WERI-Rb-1 (cell line): ENCODE data around the gene UVRAG.

Experiments
- DNase-seq: peaks from one replicate; pipeline ENCODE4 v3.0.0-alpha.2; 2020
- H3K27ac ChIP-seq: fragments of 250-450 bp; sonication (Bioruptor Pico); 2 replicates; pipeline ENCODE4 v1.5.1; 2020; ENCODE audit warnings: mild to moderate bottlenecking, moderate library complexity
- H3K27me3 ChIP-seq: fragments of 250-450 bp; sonication (Bioruptor Pico); 2 replicates; pipeline ENCODE4 v1.5.1; 2021; ENCODE audit warnings: mild to moderate bottlenecking, low read depth, moderate library complexity; ENCODE audit not compliant: insufficient read depth, severe bottlenecking
- H3K36me3 ChIP-seq: fragments of 250-450 bp; sonication (Bioruptor Pico); 2 replicates; pipeline ENCODE4 v1.5.1; 2020; ENCODE audit warnings: mild to moderate bottlenecking, moderate library complexity
- H3K4me3 ChIP-seq: 2 replicates; pipeline ENCODE4 v1.5.1; 2011; ENCODE audit warnings: low read depth, mild to moderate bottlenecking, control low read depth, low read length
- H3K9me3 ChIP-seq: fragments of 250-450 bp; sonication (Bioruptor Pico); 2 replicates; pipeline ENCODE4 v1.5.1; 2021; ENCODE audit warnings: mild to moderate bottlenecking, moderate library complexity; ENCODE audit not compliant: severe bottlenecking
- CTCF ChIP-seq: IDR thresholded peaks from 2 replicates; pipeline ENCODE4 v1.5.1; 2011; ENCODE audit warnings: low read depth, mild to moderate bottlenecking, control low read depth, inconsistent platforms, low read length

Gene UVRAG

GRCh38 chr11:76047231-76047630, 232.2 kb downstream of the UVRAG start:
- no peak for TF ChIP-seq CTCF
- peaks cover 3% of the 10 kb centered on the region for H3K9me3 ChIP-seq
- H3K4me3 ChIP-seq: no peak overlapping the region
- no peak overlapping the region for H3K27ac ChIP-seq
- DNase-seq: no peak
- H3K36me3 ChIP-seq: no peaks in the 10 kb centered on the region
- no peaks in the 10 kb centered on the region for H3K27me3 ChIP-seq

GRCh38 chr11:76047766-76048165, 232.8 kb downstream of the UVRAG start:
- no peak overlapping the region for H3K27ac ChIP-seq
- peaks cover 3% of the 10 kb centered on the region for H3K9me3 ChIP-seq
- no peaks in the 10 kb centered on the region for H3K27me3 ChIP-seq
- TF ChIP-seq CTCF: no peak
- H3K4me3 ChIP-seq: no peak overlapping the region
- H3K36me3 ChIP-seq: no peaks in the 10 kb centered on the region
- no peak for DNase-seq

GRCh38 chr11:76048763-76049162, 233.8 kb downstream of the UVRAG start:
- TF ChIP-seq CTCF: no peak
- no peak overlapping the region for H3K27ac ChIP-seq
- no peak overlapping the region for H3K4me3 ChIP-seq
- H3K27me3 ChIP-seq: no peaks in the 10 kb centered on the region
- H3K9me3 ChIP-seq: peaks cover 3% of the 10 kb centered on the region
- DNase-seq: peak; percentile 26
- H3K36me3 ChIP-seq: no peaks in the 10 kb centered on the region

- no peaks in the 10 kb centered on the region for H3K27me3 ChIP-seq
- H3K27ac ChIP-seq: no peak overlapping the region
- H3K36me3 ChIP-seq: no peaks in the 10 kb centered on the region
- no peak for DNase-seq
- peaks cover 3% of the 10 kb centered on the region for H3K9me3 ChIP-seq
- H3K4me3 ChIP-seq: no peak overlapping the region
- no peak for TF ChIP-seq CTCF
These were observed 234.5 kb downstream of the UVRAG start for GRCh38 chr11:76049511-76049910.

GRCh38 chr11:76051937-76052336, 236.9 kb downstream of the UVRAG start:
- DNase-seq: no peak
- Histone ChIP-seq H3K27me3 (no peaks in the 10 kb centered on the region), H3K9me3 (peaks cover 3% of the 10 kb centered on the region), H3K27ac (no peak overlapping the region), H3K4me3 (no peak overlapping the region), H3K36me3 (no peaks in the 10 kb centered on the region)
- no peak for TF ChIP-seq CTCF

- Histone ChIP-seq H3K4me3 (no peak overlapping the region), H3K36me3 (no peaks in the 10 kb centered on the region), H3K9me3 (no peaks in the 10 kb centered on the region), H3K27me3 (no peaks in the 10 kb centered on the region), H3K27ac (no peak overlapping the region)
- DNase-seq: no peak
- TF ChIP-seq CTCF: no peak
These were observed 239.3 kb downstream of the UVRAG start for GRCh38 chr11:76054330-76054729.
